K562 (cell line): Measurements from ENCODE around the gene RHOA. TPM values are rescaled to one million over a fixed set of nuclear protein-coding genes. Genes with fewer than 3 reads are reported as not detected.

Experiments
- SMAD4 ChIP-seq: fragments of 250-450 bp; sonication (Bioruptor Pico); conservative IDR thresholded peaks from 2 replicates; pipeline ENCODE4 v1.8.0; 2021; ENCODE audit warnings: inconsistent platforms, mild to moderate bottlenecking, moderate library complexity
- TBP ChIP-seq: optimal IDR thresholded peaks from 2 replicates; pipeline ENCODE3; 2011; ENCODE audit warnings: low read depth, low read length, improper control_type of control experiment
- ZFP36 ChIP-seq: fragments of 150-350 bp; IDR thresholded peaks from 2 replicates; pipeline ENCODE4 v1.6.1; 2018; ENCODE audit warnings: low read length, low read depth; ENCODE audit not compliant: partially characterized antibody
- polyA plus RNA-seq, 8 experiments: library from polyadenylated mRNA; depleted of rRNA in 4 of 8; stranded (reverse) in 5 of 8; unstranded in 3 of 8; fragments of >200 nt; fragmentation: Nextera tagmentation in 2 of 8; fragmentation: Illumina TruSeq in 1 of 8; extraction: Ambion mirVana in 2 of 8; extraction: Trizol in 1 of 8; gene quantifications; 2 replicates each; pipeline versions ENCODE4 v1.2.1 to v1.2.3, GENCODE V29; 2011 to 2014; ENCODE audit warnings: inconsistent platforms in 1 of 8, missing spikeins in 1 of 8
- total RNA-seq, 7 experiments: library from RNA; depleted of rRNA in 6 of 7; stranded (reverse); fragments of >200 nt in 6 of 7; fragmentation: Illumina TruSeq in 2 of 7; extraction: Trizol in 2 of 7; gene quantifications; 2 replicates each; pipeline versions ENCODE4 v1.2.1 to v1.2.3, GENCODE V29; 2011 to 2021; ENCODE audit warnings: low replicate concordance in 1 of 7
- TF ChIP-seq, protein P1 (sequence below): sonication (generic); formaldehyde crosslinking; IDR thresholded peaks from 2 replicates; pipeline ENCODE4 v1.8.0; 2022; ENCODE audit warnings: mild to moderate bottlenecking, missing genetic modification reagents

The RHOA gene
- total and polyA plus RNA-seq, 9 of the 15 experiments (the other 6 are each of a cell fraction or from before 2014, with no cell fraction given) = 136 to 540 (median 236) TPM

DNA sequence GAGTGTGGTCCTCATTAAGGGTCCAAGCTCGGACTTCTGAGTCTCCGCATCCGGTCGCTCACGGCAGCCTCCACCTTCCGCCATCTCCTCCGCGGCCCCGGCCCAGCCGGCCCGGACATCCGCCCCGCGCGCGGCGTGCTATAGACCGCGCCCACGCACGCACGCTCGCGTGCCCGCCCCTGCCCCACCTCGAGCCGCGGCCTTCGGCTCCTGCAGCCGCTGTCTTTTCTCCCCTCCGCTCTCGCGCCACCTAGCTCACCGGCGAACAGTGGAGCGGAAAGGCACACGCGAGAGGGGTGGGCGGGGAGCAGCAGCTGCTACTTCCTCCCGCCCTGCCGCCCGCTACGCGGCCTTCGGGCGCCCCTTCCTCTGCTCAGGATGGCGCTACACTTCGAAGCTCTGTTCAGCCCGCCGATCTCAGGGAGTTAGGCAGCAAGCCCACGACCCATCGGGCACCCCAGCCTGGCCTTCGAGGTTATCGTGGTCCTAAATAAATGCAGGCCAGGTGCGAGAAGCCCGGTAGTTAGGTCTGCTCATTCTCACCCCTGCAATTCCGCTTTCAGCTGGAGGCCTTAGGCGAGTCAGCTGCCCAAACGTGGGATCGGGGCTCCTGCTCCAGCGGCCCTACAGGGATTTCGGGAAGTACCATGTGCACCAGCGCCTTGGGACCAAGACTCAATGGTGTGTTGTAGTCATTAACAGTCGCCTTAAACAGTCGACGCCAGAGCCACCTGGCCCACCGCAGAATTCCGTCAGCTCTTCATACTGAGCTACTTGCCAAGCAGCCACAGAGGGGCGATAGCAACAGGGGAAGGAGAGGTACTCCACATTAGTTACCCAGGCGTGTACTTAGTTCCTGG is 71.6 kb downstream of the RHOA start, which contains the start of gene USP4 (continued):
- TF ChIP-seq, protein P1, sequence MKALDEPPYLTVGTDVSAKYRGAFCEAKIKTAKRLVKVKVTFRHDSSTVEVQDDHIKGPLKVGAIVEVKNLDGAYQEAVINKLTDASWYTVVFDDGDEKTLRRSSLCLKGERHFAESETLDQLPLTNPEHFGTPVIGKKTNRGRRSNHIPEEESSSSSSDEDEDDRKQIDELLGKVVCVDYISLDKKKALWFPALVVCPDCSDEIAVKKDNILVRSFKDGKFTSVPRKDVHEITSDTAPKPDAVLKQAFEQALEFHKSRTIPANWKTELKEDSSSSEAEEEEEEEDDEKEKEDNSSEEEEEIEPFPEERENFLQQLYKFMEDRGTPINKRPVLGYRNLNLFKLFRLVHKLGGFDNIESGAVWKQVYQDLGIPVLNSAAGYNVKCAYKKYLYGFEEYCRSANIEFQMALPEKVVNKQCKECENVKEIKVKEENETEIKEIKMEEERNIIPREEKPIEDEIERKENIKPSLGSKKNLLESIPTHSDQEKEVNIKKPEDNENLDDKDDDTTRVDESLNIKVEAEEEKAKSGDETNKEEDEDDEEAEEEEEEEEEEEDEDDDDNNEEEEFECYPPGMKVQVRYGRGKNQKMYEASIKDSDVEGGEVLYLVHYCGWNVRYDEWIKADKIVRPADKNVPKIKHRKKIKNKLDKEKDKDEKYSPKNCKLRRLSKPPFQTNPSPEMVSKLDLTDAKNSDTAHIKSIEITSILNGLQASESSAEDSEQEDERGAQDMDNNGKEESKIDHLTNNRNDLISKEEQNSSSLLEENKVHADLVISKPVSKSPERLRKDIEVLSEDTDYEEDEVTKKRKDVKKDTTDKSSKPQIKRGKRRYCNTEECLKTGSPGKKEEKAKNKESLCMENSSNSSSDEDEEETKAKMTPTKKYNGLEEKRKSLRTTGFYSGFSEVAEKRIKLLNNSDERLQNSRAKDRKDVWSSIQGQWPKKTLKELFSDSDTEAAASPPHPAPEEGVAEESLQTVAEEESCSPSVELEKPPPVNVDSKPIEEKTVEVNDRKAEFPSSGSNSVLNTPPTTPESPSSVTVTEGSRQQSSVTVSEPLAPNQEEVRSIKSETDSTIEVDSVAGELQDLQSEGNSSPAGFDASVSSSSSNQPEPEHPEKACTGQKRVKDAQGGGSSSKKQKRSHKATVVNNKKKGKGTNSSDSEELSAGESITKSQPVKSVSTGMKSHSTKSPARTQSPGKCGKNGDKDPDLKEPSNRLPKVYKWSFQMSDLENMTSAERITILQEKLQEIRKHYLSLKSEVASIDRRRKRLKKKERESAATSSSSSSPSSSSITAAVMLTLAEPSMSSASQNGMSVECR (CRISPR knock-in tag) = peak; percentile 86
- TF ChIP-seq SMAD4 (CRISPR knock-in tag) (peak; percentile 53), ZFP36 (no peak), TBP (peak; percentile 53)
- TF ChIP-seq, all 486 proteins: peak for 175
